Measurements from ENCODE around the gene KTN1.

The KTN1 gene

DNA sequence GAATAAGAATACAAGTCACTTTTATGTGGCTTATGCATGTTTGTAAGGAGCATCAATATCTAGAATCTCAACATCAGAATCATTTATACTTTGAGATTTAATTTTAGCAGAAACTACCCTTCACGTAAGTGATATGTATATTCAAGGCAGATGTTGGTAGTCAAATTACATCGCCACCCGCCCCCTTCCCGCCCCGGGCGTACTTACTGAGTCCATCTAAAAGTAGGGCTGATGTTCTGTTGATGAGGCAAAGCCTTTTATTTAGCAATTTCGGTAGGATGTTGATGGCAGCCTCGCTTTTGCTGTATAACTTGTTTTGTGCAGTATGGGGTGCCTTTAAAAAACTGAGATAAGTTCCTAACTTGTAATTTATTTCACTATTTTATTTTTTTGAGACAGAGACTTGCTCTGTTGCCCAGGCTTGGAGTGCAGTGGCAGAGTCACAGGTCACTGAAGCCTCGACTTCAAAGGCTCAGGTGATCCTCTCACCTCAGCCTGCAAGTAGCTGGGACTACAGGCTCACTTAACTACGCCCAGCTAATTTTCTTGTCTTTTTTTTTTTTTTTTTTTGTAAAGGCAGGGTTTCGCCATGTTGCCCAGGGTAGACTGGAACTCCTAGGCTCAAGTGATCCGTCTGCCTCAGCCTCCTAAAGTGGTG, 30.8 kb downstream of the KTN1 start:
- DNase-seq, result no peak

DNA sequence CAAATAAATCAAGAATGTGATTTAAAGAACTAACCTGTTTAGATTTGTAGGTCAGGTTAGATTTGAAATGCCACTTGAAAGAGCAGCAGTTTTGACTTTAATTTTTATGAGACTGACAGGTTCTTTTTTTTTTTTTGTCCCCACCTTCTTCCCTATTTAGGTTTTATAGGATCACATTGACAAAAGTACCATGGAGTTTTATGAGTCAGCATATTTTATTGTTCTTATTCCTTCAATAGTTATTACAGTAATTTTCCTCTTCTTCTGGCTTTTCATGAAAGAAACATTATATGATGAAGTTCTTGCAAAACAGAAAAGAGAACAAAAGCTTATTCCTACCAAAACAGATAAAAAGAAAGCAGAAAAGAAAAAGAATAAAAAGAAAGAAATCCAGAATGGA, 31.9 kb downstream of the KTN1 start:
- no peak for DNase-seq

DNA sequence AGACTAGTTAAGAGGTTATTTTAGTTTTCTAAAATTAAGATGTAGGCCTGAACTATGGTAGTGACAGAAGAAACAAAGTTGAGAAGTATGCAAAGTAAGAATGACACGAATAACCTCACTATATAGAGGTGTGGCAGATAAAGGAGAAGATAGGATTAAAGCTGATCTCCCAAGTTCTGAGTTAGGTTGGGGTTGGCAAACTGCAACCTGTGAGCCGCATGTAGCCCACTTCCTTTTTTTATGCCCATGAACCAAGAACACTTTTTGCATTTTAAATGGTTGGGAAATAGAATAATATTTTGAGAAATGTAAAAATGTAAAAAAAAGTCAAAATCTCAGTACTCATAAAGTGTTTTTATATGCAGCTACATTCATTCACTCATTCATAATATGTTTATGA, 34.3 kb downstream of the KTN1 start:
- DNase-seq, result no peak

DNA sequence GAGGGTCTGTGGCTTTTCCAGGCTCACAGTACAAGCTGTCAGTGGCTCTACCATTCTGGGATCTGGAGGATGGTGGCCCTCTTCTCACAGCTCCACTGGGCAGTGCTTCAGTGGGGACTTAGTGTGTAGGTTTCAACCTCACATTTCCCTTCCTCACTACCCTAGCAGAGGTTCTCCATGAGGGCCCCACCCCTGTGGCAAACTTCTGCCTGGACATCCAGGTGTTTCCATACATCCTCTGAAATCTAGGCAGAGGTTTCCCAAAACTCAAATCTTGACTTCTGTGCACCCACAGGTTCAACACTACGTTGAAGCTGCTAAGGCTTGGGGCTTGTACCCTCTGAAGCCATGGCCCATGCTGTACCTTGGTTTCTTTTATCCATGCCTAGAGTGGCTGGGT, 40.3 kb downstream of the KTN1 start:
- DNase-seq, result no peak

DNA sequence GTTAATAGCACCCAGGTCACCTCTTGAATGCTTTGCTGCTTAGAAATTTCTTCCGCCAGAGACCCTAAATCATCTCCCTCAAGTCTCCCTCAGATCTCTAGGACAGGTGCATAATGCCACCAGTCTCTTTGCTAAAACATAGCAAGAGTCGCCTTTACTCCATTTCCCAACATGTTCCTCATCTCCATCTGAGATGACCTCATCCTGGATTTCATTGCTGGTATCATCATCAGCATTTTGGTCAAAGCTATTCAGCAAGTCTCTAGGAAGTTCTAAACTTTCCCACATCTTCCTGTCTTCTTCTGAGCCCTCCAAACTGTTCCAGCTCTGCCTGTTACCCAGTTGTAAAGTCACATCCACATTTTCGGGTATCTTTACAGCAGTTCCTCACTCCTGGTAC, 41.0 kb downstream of the KTN1 start:
- no peak for DNase-seq

DNA sequence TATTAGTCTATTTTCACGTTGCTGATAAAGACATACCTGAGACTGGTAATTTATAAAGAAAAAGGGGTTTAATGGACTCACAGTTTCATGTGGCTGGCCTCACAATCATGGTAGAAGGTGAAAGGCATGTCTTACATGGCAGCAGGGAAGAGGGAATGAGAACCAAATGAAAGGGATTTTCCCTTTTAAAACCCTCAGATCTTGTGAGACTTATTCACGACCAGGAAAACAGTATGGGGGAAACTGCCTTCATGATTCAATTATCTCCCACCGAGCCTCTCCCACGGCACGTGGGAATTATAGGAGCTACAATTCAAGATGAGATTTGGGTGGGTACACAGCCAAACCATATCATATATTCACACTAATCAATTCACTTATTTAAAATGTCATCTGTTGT, 41.4 kb downstream of the KTN1 start:
- no peak for DNase-seq

DNA sequence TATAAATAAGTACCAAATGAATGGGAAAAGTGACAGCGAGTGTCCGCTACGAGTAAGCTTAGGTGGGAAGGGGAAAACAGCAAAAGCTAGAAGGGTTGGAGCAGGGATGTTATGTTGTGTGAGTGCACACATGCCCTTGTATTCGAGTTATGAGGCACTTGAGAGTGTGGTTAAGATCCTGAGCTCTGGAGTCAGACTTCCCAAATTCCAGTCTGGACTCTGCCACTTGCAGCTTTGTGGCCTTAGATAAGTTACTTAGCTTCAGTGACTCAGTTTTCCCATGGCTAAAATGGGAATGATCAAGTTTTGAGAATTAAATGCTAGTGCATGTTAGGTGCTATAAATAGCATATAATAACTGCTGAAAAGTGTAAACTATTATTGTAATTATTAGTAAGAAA, 44.9 kb downstream of the KTN1 start:
- DNase-seq, result no peak

DNA sequence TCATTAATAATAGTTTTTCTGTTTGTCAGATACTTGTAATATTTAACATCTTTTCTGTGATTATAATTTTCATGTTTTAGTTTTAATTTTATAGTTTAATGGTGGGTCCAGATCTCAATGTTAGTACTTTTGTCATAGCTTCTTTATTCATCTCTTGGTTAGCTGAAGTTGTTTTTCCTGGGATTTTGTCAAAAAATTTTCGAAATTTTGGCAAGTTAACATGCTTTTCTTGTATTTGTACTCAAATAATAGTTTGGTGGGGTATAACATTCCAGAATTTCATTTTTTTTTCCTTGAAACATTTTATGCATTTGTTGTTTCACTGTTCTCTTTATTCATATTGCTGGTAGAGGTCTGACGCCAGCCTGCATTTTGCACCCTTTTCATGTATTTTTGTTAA, 45.5 kb downstream of the KTN1 start:
- no peak for DNase-seq

DNA sequence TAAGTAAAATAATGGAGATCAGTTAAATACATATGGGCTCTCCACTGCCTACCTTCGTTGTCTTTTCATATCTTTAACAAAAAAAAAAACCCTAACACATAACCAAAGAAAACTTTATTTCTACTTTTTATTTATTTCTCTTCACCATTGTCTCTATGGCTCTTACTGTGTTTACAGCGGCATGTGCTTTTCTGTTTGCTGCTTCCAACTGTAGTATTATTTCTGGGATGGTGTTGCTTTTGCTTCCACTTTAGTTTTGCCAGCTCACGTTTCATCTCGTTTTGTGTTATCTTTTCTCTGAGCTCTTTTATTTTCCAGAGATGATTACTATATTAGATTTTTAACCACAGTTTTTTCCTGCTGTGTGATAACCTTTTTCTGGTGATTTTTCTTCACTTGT, 46.1 kb downstream of the KTN1 start:
- no peak for DNase-seq

DNA sequence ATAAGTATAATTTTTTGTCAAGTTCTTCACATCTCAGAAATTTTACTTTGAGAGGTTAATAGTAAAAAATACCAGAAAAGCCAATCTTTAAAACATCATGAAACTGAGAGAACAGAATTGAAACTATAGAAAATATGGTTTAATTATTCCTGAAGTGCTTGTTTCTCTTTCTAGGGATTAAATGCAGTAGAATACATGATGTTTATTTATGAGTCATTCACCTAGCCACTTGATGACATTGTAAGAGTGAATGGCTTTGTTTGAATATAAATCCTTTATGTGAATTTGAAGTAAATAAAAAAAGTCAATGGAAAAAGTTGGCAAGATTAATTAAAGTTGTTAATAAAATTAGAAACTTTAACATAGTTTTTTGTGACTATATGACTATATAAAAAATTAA, 48.4 kb downstream of the KTN1 start:
- DNase-seq, result no peak

DNA sequence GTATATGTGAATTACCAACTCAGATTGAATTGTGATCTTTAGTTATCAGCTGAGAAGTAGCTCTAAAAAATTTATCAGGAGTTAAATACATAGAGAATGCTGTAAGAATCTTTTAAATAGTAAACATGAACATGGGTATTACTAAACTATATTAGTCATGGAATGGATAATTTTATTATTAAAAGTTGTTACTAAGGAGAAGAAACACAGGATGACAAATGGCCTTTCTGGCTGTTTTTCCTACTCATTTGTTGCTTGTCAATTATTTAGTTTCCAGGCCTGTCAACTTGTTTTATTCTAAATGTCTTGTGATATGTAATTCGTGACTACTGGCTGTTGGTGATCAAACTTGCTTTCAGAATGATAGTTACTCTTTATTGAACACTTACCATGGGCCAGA, 58.7 kb downstream of the KTN1 start:
- no peak for DNase-seq

DNA sequence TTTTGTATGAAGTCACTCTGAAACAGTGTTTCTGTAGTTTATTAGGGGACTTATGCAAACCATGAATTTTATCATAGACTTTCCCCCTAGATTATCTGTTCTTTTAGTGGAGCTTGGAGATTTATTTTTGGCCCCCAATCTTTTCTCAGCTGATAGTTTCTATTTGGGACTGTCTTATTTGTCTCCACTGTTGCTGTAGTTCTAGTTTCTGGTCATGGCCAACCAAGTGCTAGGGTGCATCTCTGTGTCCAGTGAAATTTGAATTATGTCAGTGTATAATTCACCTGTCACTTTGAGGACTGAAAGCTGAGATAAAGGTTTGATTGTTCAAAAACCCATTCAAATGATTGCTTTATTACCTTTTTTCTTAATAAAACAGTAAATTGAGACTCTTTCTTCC, 61.3 kb downstream of the KTN1 start:
- no peak for DNase-seq

DNA sequence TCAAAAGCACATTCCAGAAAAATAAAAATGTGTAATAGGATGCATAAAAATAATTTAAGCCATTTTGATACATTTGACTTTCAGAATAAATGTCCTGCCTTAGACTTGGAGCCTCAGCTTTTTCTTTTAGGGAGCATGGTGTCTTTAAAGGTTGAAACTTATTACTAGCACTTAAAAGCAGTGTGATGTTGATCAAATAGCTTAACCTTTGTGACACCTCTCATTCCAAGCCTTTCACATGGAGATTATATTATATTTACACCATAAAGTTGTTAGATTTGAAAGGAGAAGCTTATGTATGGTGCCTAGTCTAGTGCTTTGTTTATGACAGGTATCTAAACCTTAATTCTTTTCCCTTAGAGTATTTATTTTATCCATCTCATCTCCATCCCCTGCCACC, 61.9 kb downstream of the KTN1 start:
- no peak for DNase-seq

DNA sequence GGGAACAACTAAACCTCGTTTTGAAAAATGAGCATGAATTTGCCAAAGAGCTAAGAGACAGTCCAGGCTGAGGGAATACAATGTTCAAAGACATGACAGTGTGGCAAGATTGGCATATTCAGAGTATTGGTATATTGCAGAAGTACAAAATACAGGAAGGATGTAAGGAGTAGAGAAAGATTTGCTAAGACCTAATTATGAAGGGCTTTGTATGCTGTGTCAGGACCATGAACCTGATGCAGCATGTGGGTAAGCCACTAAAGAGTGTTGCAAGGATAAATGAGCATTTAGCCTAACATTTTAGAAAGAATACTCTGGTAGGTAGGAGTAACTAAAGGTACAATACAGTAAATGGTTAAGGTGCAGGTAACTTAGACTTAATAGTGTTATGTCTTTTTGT, 65.1 kb downstream of the KTN1 start:
- no peak for DNase-seq

DNA sequence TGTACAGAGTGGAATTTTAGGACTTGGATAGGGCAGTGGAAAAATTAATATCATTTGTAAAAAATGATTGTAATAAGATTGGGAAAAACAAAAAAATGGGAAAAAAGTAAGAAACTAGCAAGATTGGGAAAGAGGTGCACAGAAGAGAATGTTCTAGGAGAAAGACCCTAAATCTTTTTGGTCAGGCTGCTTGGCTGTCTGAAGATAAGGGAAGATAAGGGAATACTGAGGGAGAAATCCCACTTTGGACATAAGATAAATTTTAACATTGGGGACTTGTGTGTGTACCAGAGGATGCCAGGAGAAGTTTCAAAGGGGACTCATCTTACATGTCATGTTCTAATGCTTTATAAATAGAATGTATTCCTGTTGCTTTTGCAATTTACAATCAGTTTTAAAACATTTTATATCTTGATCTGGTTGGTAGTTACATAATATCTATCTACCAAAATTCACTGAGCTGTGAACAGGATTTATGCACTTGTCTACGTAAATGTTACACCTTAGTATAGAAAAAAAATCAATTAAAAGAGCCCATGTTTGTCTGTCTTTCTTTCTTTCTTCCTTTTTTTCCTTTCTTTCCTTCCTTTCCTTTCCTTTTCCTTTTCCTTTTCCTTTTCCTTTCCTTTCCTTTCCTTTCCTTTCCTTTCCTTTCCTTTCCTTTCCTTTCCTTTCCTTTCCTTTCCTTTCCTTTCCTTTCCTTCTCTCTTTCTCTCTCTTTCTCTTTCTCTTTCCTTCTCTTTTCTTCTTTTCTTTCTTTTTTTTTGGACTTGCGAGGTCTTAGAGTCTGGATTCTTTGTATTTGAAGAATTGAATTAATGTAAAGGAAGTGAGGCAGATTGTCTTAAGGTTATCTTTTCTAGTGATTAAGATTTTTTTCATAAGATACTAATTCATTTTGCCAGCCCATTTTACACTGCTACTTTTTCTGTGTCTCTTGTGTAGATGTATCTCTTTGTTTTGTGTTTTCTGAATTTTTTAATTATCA, 66.1 kb downstream of the KTN1 start:
- no peak for DNase-seq

DNA sequence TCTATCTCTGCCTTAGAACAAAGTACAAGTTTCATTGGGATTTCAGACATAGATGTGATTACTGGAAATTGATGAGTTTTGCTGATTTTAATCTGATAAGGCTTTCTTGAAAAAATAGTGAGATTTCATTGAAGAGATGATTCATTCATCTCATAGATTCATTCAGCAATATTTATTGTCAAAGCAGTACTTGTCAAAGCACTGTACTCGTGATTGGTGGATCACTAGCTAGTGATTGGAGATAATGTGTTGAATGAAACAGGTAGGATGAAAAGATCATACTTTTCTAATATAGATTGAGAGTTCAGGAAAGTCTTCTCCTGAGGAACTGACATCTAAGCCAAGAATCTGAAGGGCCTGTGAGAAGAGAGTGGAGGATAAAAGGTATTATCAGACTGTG, 71.0 kb downstream of the KTN1 start:
- DNase-seq, result no peak

DNA sequence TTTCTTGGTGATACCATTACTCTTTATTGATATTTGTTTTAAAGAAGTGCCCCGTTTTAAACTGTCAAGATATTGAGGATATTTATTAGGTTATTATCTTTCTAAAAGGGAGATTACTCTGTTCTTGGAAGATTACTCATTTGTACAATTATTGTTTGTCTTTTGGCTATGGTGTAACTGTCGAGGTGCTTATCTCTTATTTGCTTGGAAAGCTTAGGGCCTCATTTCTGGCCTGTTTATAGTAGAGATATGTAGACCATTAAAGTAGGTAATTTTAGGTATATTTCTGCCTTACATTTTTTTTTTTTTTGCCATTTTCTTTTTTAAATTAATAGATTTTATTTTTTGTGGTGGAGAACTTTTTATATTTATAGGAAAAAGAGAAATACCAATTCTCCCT, 74.2 kb downstream of the KTN1 start:
- no peak for DNase-seq

DNA sequence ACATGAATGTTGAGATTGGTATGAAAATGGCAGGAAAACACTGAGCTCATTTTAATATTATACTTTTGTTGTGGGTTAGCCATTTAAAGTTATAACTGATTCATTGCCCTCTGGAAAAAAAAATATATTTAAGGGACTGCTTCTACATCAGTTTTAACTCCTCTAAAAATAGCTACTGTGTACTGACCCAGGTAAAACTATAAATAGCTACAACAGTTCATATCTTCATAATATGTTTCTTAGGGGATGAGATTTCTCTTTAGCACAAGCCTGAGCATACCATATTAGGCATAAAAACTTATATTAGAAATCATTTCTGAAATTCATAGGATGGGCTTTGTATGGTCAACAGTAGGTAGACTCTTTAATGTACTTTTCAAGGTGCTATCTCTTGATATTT, 81.0 kb downstream of the KTN1 start:
- DNase-seq, result no peak

DNA sequence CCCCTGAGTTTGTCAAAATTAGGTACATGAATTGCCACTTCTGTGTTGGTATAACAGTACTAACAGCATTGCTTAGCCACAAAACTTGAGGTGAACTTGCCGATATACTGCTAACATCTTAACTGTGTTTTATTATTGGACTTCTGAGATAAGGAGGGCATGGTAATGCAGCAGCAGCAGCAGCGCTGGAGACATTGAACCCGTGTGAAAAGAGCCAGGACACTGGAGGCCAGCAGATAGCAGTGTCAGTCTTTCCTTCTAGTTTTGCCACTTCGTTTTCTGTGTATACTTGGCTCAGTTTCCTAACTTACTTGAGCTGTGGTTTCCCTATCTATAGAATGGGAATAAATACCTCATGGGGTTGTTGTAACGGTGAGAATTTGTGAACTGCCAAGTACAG, 82.7 kb downstream of the KTN1 start:
- DNase-seq, result no peak

DNA sequence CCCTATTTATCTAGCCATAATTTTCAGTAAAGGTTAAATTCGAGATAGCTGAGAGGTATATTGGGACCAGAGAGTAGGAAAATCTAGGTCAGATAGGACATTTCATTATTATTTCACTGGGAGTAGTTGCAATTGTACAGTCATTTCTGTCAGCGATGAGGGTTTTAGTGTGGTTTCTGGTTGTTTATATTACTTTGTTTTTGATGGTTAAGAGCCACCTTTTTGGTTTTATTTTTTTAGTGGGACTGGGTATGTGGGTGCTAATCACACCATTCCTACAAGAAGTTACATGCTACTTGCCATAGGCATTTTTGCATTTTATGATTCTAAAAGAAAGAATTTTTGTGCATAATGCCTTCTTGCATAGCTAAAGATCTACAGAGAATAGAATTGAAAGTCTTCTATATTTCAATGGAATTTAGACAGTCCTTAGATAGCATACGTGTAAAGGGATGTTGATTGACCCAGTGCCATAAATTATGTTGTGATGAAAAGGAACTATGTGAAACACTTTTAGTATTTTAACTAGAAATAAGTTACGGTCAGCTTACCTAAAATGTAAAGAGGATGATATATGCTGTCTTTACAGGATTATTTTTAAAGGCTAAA, 85.2 kb downstream of the KTN1 start:
- no peak for DNase-seq

DNA sequence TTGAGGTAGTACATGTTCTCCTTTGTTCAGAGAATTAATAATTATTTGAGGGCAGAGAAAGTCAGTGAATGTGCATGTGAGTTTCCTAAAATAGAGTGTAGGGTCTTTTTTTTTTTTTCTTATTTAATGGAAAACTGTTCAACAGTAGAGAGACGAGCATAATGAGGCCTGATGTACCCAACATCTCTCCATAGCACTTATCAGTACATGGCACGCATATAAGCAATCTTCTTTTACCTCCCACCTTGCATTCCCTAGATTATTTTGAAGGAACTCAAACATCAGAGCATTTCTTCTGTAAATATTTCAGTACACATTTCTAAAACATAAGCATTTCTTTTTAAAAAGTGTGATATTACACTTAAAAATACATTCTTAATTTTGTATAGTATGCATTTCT, 87.8 kb downstream of the KTN1 start:
- DNase-seq, result no peak

DNA sequence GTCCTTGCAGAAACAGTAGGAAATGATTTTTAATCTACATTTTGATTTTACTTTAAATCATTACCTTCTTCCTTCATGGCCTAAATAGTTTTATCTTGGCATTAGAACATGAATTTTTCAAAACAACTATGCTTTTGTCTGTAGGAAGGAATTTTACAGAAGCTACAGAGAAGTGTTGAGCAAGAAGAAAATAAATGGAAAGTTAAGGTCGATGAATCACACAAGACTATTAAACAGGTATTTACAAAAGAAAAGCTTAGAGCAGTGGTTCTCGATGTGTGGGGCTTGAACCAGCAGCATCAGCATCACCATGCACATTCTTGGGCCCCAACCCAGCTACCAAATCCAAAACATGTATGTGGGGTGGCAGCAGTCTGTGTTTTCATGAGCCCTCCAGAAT, 91.6 kb downstream of the KTN1 start:
- no peak for DNase-seq

DNA sequence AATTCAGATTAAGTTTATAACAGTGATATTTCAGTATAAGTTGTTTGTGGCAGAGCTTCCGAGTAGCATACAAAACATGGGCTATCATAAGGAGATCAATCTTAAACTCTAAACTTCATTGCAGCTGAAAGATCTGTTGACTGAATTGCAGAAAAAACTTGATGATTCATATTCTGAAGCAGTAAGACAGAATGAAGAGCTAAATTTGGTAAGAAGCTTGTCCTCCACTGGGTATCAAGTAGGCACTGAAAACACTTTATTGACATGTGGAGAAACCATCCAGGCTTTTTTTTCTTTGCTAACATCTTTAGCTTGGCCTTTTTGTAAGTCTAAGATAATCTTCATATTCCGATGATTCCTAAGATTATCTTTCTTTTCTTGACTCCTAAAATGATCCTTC, 93.0 kb downstream of the KTN1 start:
- no peak for DNase-seq

DNA sequence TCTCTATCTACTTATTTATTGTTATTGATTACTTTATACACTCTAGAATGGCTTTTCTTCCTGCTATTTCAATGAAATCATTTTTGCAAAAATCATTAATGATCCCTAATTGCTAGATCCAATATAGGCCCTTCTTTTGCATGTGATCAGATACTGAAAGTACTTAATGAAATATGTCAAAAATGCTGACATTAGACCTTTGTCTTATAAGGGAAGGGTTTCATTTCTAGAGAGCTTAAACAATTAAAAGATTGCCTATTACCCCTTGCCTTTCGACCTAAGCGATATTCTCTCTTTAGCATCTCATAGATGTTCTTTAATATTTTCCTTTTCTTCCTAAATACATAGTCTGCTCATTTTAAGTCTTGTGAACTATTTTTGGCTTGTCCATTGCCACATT, 101.1 kb downstream of the KTN1 start:
- no peak for DNase-seq

All from retina (tissue), 1 donor.